ENCODE data around the gene RMDN3. TPM values are rescaled to one million over a fixed set of nuclear protein-coding genes. Genes with fewer than 3 reads are reported as not detected.

Gene RMDN3
- total RNA-seq, 1 experiment from 2014 or later = 15.7 TPM

DNA sequence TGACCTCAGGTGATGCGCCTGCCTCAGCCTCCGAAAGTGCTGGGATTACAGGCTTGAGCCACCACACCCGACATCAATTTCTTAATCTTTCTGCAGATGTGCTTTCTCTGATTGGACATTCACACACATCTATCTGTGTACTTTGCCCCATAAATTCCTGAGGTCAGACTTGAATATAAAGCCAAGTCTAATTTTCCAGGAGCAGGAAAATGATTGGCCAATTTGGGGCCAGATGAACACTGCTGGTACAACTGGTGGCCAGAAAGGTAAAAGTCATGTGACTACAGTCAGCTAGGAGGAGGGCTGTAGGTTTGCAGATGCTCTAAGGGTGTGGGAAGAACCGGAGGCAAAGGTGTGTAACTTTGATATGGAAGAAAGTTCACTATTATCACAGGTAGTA is 63.3 kb downstream of the RMDN3 start:
- ChIA-PET POLR2A (ENCODE audit: unreplicated experiment) (interaction anchor here (0.5 kb wide), 1 partner anchor 708 kb away, joined by 5 read pairs; no protein-coding TSS in a partner anchor), CTCF (no interaction called here)
- H3K79me2 ChIP-seq (ENCODE audit: low read depth) = peaks cover 15% of the 10 kb centered on the region
- H3K9me2 ChIP-seq (ENCODE audit: insufficient read depth) = no peaks in the 10 kb centered on the region
- no peaks in the 10 kb centered on the region for H4K20me1 ChIP-seq (ENCODE audit: insufficient read depth)
- H3K27ac ChIP-seq = no peak overlapping the region
- TF ChIP-seq, protein P1, sequence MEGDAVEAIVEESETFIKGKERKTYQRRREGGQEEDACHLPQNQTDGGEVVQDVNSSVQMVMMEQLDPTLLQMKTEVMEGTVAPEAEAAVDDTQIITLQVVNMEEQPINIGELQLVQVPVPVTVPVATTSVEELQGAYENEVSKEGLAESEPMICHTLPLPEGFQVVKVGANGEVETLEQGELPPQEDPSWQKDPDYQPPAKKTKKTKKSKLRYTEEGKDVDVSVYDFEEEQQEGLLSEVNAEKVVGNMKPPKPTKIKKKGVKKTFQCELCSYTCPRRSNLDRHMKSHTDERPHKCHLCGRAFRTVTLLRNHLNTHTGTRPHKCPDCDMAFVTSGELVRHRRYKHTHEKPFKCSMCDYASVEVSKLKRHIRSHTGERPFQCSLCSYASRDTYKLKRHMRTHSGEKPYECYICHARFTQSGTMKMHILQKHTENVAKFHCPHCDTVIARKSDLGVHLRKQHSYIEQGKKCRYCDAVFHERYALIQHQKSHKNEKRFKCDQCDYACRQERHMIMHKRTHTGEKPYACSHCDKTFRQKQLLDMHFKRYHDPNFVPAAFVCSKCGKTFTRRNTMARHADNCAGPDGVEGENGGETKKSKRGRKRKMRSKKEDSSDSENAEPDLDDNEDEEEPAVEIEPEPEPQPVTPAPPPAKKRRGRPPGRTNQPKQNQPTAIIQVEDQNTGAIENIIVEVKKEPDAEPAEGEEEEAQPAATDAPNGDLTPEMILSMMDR (conservative IDR thresholded peaks at IDR 0.05) = no peak
- no peak for TF ChIP-seq EZH2 (IDR thresholded peaks at IDR 0.05; ENCODE audit: low read depth)
- no peaks in the 10 kb centered on the region for H3K36me3 ChIP-seq (ENCODE audit: low read depth)
- no TSS peak for BruUV-seq (replicated peaks)
- H3K4me1 ChIP-seq (replicated peaks; ENCODE audit: insufficient read depth) = peaks cover 33% of the 10 kb centered on the region
- DNase-seq = peak in 1 of 2 experiments; percentile 63
- intact Hi-C loops (cut with micrococcal nuclease; ENCODE audit: unreplicated experiment) = no loop called here
- H3K9me3 ChIP-seq (ENCODE audit: insufficient read depth, low read depth) = no peaks in the 10 kb centered on the region
- H3K27me3 ChIP-seq (ENCODE audit: insufficient read depth, low read depth) = no peaks in the 10 kb centered on the region
- H2AFZ ChIP-seq = no peak overlapping the region
- H3F3A ChIP-seq (ENCODE audit: insufficient read depth, low read depth) = peaks cover 18% of the 10 kb centered on the region
- H3K4me2 ChIP-seq = no peak overlapping the region
- no peak overlapping the region for H3K4me3 ChIP-seq

DNA sequence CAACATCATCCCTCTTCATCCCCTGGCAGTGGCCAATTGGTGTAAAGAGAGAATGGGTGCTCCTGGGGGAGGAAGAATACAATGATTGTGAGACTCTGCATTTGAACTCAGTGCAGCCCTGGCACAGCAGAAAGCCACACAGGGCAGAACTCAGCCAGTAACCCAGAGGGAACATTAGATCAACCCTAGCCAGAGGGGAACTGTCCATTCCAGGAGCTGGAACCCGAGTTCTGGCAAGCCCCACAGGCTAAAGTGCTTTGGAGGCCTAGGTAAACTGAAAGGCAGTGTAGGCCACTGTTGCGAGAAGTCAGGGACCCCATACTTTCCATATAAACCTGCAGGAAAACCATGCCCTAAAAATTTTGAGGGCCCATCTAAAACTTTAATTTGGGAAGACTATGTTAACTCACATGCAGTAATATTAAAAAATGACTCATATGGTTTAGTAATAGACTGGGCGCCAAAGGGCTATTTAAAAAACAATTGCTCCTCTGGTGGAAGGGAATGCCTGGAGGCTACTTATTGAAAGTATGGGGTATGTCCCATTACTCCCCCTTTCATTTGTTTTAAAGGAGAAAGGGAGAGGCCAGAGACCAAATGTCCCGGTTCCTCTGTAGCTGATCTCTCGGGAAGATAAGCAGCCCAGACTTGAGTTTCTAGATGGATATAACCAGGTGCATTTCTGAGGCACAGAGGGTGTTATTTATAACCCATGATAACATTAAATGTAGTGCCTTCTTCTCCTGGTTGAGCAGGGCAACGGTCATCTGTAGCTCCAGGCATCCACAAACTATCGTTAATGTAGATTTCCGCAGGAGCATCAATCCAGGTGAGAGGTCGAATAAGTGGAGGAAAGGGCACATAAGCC is 65.9 kb downstream of the RMDN3 start:
- TF ChIP-seq, protein P1 (conservative IDR thresholded peaks at IDR 0.05) = no peak
- TF ChIP-seq EZH2 (IDR thresholded peaks at IDR 0.05; ENCODE audit: low read depth) = no peak
- Histone ChIP-seq H3K4me3 (no peak overlapping the region), H3K9me3 (ENCODE audit: insufficient read depth, low read depth) (no peaks in the 10 kb centered on the region), H3K4me2 (peak overlapping the region; percentile 35), H2AFZ (no peak overlapping the region), H3K79me2 (ENCODE audit: low read depth) (no peaks in the 10 kb centered on the region), H3K36me3 (ENCODE audit: low read depth) (no peaks in the 10 kb centered on the region), H3F3A (ENCODE audit: insufficient read depth, low read depth) (peaks cover 15% of the 10 kb centered on the region), H3K9me2 (ENCODE audit: insufficient read depth) (no peaks in the 10 kb centered on the region), H3K27ac (peak overlapping the region; percentile 23; the same call in 1 of the 2 replicates), H3K4me1 (replicated peaks; ENCODE audit: insufficient read depth) (peaks cover 26% of the 10 kb centered on the region), H3K27me3 (ENCODE audit: insufficient read depth, low read depth) (no peaks in the 10 kb centered on the region), H4K20me1 (ENCODE audit: insufficient read depth) (no peaks in the 10 kb centered on the region)
- BruUV-seq (replicated peaks) = no TSS peak
- intact Hi-C loops (cut with micrococcal nuclease; ENCODE audit: unreplicated experiment) = no loop called here
- DNase-seq = peak in 1 of 2 experiments; percentile 36
- POLR2A ChIA-PET (ENCODE audit: unreplicated experiment) = no interaction called here
- CTCF ChIA-PET = interaction anchor here (0.6 kb wide), 1 partner anchor 247 kb away, joined by 5 read pairs; no protein-coding TSS in a partner anchor

Other genes with a start within 250 kb of the RMDN3 start
- gene CCDC32, start 190.2 kb downstream of the RMDN3 start, total RNA-seq (2021) = 19.5 and 22.2 TPM in 2 replicates
- 14.0 and 17.1 TPM in 2 replicates for gene RPUSD2, start 186.0 kb downstream of the RMDN3 start, total RNA-seq (2021)
- gene KNL1, start 161.0 kb downstream of the RMDN3 start, total RNA-seq (2021) = 16.2 and 27.5 TPM in 2 replicates
- 19.8 and 22.5 TPM in 2 replicates for gene RAD51, start 60.1 kb downstream of the RMDN3 start, total RNA-seq (2021)
- 1.2 and 1.5 TPM in 2 replicates for gene GCHFR, start 8.8 kb upstream of the RMDN3 start, total RNA-seq (2021)
- gene C15orf62, start 14.7 kb upstream of the RMDN3 start, total RNA-seq (2021) = 0.23 and 0.33 TPM in 2 replicates
- 32.6 and 33.1 TPM in 2 replicates for gene ZFYVE19, start 51.8 kb upstream of the RMDN3 start, total RNA-seq (2021)
- 27.4 and 33.0 TPM in 2 replicates for gene DNAJC17, start 52.2 kb upstream of the RMDN3 start, total RNA-seq (2021)
- 0.55 and 0.65 TPM in 2 replicates for gene PPP1R14D, start 73.5 kb upstream of the RMDN3 start, total RNA-seq (2021)
- 141 and 180 TPM in 2 replicates for gene SPINT1, start 88.8 kb upstream of the RMDN3 start, total RNA-seq (2021)
- 1.4 and 4.1 TPM in 2 replicates for gene RHOV, start 119.0 kb upstream of the RMDN3 start, total RNA-seq (2021)
- 9.6 and 9.9 TPM in 2 replicates for gene VPS18, start 139.2 kb upstream of the RMDN3 start, total RNA-seq (2021)
- gene DLL4, start 174.1 kb upstream of the RMDN3 start, total RNA-seq (2021) = 0.48 and 0.55 TPM in 2 replicates
- gene CHAC1, start 198.2 kb upstream of the RMDN3 start, total RNA-seq (2021) = 5.3 and 8.6 TPM in 2 replicates

Measured in PC-9 (cell line).